Calu3 (cell line): Measurements from ENCODE around the gene GPATCH2. TPM values are rescaled to one million over a fixed set of nuclear protein-coding genes. Genes with fewer than 3 reads are reported as not detected.

Source experiments
- BruUV-seq: library from RNA; stranded (reverse); fragments of 400-500 nt; replicated peaks from 2 replicates; lab custom pipeline; 2021; lab: Mats Ljungman, UMichigan
- CTCF ChIA-PET: fragments of 300-600 bp; sonication (Branson Sonifier 250); formaldehyde crosslinking; loops from one replicate; lab custom pipeline; 2022; ENCODE audit warnings: antibody characterized with exemption; lab: Charles Lee
- DNase-seq: peaks from one replicate; pipeline ENCODE4 v3.0.0; 2022
- H3K27ac Mint-ChIP-seq: one replicate; pipeline ENCODE4 v1.8.0; 2022; ENCODE audit warnings: mixed read lengths; ENCODE audit not compliant: unreplicated experiment
- H3K27me3 Mint-ChIP-seq: one replicate; pipeline ENCODE4 v1.8.0; 2022; ENCODE audit warnings: mixed read lengths; ENCODE audit not compliant: unreplicated experiment
- H3K36me3 Mint-ChIP-seq: one replicate; pipeline ENCODE4 v1.8.0; 2022; ENCODE audit warnings: mild to moderate bottlenecking, moderate library complexity, mixed read lengths; ENCODE audit not compliant: insufficient read depth, unreplicated experiment
- H3K4me1 Mint-ChIP-seq: one replicate; pipeline ENCODE4 v1.8.0; 2022; ENCODE audit warnings: mild to moderate bottlenecking, low read depth, mixed read lengths; ENCODE audit not compliant: unreplicated experiment
- H3K4me3 Mint-ChIP-seq: one replicate; pipeline ENCODE4 v1.8.0; 2022; ENCODE audit warnings: mild to moderate bottlenecking, low read depth, moderate library complexity, mixed read lengths; ENCODE audit not compliant: unreplicated experiment
- H3K9me3 Mint-ChIP-seq: one replicate; pipeline ENCODE4 v1.8.0; 2022; ENCODE audit warnings: low read depth, mixed read lengths; ENCODE audit not compliant: unreplicated experiment
- intact Hi-C: fragments of 100-400 bp; cut with micrococcal nuclease; formaldehyde crosslinking; loops from one replicate; pipeline ENCODE4 v1.10.0; 2022; ENCODE audit not compliant: unreplicated experiment
- total RNA-seq: library from RNA; stranded (reverse); gene quantifications from 2 replicates; pipeline ENCODE4 v1.2.3, GENCODE V29; 2022
- TF ChIP-seq, protein P1 (sequence below): fragments of 200-600 bp; IDR thresholded peaks from one replicate; pipeline ENCODE4 v1.8.0; 2022; ENCODE audit warnings: antibody characterized with exemption; ENCODE audit not compliant: unreplicated experiment

GPATCH2 gene
- total RNA-seq, 1 experiment from 2014 or later, result 22.4 TPM

DNA sequence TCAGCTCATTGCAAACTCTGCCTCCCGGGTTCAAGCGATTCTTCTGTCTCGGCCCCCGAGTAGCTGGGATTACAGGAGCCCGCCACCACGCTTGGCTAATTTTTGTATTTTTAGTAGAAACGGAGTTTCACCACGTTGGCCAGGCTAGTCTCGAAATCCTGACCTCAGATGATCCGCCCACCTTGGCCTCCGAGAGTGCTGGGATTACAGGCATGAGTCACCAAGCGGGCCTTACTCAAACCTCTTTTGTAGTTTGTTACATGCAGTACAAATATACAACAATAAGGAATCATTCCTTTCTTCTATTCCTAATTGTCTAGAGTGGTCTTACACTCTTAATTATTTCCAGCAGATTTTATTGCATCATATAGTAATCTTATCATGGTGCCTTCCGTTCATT is 16.9 kb upstream of the GPATCH2 start:
- peaks cover 4% of the 10 kb centered on the region for H3K36me3 Mint-ChIP-seq
- DNase-seq, result no peak
- intact Hi-C loops, result no loop called here
- H3K27me3 Mint-ChIP-seq, result no peaks in the 10 kb centered on the region
- no TSS peak for BruUV-seq
- CTCF ChIA-PET, result no interaction called here
- H3K4me1 Mint-ChIP-seq, result no peaks in the 10 kb centered on the region
- no peak overlapping the region for H3K27ac Mint-ChIP-seq
- no peaks in the 10 kb centered on the region for H3K9me3 Mint-ChIP-seq
- TF ChIP-seq, protein P1, sequence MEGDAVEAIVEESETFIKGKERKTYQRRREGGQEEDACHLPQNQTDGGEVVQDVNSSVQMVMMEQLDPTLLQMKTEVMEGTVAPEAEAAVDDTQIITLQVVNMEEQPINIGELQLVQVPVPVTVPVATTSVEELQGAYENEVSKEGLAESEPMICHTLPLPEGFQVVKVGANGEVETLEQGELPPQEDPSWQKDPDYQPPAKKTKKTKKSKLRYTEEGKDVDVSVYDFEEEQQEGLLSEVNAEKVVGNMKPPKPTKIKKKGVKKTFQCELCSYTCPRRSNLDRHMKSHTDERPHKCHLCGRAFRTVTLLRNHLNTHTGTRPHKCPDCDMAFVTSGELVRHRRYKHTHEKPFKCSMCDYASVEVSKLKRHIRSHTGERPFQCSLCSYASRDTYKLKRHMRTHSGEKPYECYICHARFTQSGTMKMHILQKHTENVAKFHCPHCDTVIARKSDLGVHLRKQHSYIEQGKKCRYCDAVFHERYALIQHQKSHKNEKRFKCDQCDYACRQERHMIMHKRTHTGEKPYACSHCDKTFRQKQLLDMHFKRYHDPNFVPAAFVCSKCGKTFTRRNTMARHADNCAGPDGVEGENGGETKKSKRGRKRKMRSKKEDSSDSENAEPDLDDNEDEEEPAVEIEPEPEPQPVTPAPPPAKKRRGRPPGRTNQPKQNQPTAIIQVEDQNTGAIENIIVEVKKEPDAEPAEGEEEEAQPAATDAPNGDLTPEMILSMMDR, result no peak
- no peak overlapping the region for H3K4me3 Mint-ChIP-seq

- BruUV-seq, result no TSS peak
- no peak for DNase-seq
- no peaks in the 10 kb centered on the region for H3K4me1 Mint-ChIP-seq
- no peaks in the 10 kb centered on the region for H3K27me3 Mint-ChIP-seq
- H3K27ac Mint-ChIP-seq, result no peak overlapping the region
- no peak overlapping the region for H3K4me3 Mint-ChIP-seq
- intact Hi-C loops, result no loop called here
- peaks cover 4% of the 10 kb centered on the region for H3K36me3 Mint-ChIP-seq
- H3K9me3 Mint-ChIP-seq, result no peaks in the 10 kb centered on the region
- TF ChIP-seq, protein P1, result no peak
- CTCF ChIA-PET, result no interaction called here
Observed at GRCh38 chr1:217642455-217642854, 11.6 kb upstream of the GPATCH2 start.

DNA sequence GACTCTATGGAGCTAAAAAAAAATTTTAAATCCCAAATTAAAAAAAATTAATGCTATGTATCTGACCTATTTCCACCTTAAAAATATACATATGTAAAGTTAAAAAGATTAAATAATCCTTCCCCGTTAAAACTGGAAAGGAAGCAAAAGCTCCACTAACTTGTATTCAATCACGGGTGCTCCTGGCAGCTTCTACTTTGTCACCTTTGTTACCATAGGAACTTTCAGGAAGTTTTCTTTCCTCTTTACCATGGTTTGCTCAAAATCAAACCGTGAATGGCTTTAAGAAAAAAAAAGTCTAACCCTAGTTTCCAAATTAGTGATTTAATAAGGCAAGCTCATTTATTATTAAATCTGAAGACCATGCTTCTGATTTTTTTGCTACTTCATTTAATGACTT is 3.5 kb downstream of the GPATCH2 start:
- Mint-ChIP-seq H3K27me3 (no peaks in the 10 kb centered on the region), H3K9me3 (no peaks in the 10 kb centered on the region), H3K27ac (no peak overlapping the region), H3K4me1 (peaks cover 31% of the 10 kb centered on the region), H3K36me3 (peaks cover 22% of the 10 kb centered on the region), H3K4me3 (no peak overlapping the region)
- DNase-seq, result no peak
- no TSS peak for BruUV-seq
- intact Hi-C loops, result no loop called here
- CTCF ChIA-PET, result interaction anchor here (1.2 kb wide), 2 partner anchors 9 to 91 kb away, joined by 3 to 9 read pairs; no protein-coding TSS in a partner anchor
- TF ChIP-seq, protein P1, result no peak

GRCh38 chr1:217626321-217626720 is 4.6 kb downstream of the GPATCH2 start:
- H3K27ac Mint-ChIP-seq, result no peak overlapping the region
- intact Hi-C loops, result no loop called here
- H3K4me3 Mint-ChIP-seq, result no peak overlapping the region
- DNase-seq, result no peak
- TF ChIP-seq, protein P1, result no peak
- H3K9me3 Mint-ChIP-seq, result no peaks in the 10 kb centered on the region
- H3K4me1 Mint-ChIP-seq, result peaks cover 28% of the 10 kb centered on the region
- CTCF ChIA-PET, result no interaction called here
- no peaks in the 10 kb centered on the region for H3K27me3 Mint-ChIP-seq
- peaks cover 17% of the 10 kb centered on the region for H3K36me3 Mint-ChIP-seq
- no TSS peak for BruUV-seq
